Tibial nerve (tissue), 4 donors: ENCODE data around the gene PROK2.

Experiments used
- CTCF ChIP-seq, 5 experiments: fragments of 200-600 bp in 3 of 5; fragments of 450-650 bp in 2 of 5; sonication (generic) in 3 of 5; IDR thresholded peaks; one replicate each; pipeline ENCODE4 v1.5.1; 2016 to 2019; ENCODE audit warnings: antibody characterized with exemption in 5 of 5, mild to moderate bottlenecking in 3 of 5, moderate library complexity in 2 of 5
- EP300 ChIP-seq, 2 donors: sonication (generic); formaldehyde crosslinking; IDR thresholded peaks; one replicate each; pipeline ENCODE4 v1.6.1; 2017; ENCODE audit warnings: antibody characterized with exemption in 2 of 2, mild to moderate bottlenecking in 1 of 2
- POLR2A ChIP-seq, 2 donors: fragments of 450-650 bp; IDR thresholded peaks; one replicate each; pipeline ENCODE4 v1.6.1; 2017; ENCODE audit warnings: antibody characterized with exemption in 2 of 2, mild to moderate bottlenecking in 2 of 2, moderate library complexity in 2 of 2

DNA sequence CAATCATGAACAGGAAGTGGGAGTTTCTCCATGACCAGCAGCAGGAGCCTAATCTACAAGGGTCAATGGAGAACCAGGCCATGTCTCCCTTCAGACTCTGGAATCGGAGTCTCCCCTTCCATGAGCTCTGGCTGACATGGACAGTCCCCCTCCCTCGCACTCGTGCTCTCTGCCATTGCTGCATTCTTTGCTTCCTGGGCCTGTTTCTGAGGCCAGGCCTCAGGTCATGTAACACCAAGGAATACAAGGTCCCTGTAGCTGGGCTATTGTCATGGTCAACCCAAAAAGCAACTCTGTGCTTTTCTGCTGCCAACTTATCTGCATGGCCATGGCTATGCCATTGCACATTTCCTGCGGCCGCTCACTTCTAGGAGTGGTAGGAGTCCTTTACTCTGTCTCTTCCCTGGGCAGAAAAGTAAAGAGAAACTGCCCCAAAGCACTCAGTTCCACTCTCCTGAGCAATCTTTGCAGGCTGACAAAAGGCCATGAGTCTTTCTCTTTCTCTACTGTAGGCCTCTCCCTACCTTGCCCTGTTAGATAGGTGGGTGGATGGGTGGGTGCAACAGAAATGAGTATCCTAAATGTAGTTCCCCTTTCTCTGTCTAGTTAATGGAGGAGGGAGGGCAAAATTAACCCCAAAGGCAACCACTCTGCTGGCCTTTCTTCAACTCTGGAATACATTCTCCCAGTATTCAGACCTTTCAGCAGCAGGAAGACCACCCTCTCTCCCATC, 40.8 kb upstream of the PROK2 start:
- no peak for TF ChIP-seq CTCF (IDR thresholded peaks at IDR 0.05)
- no peak for TF ChIP-seq POLR2A (IDR thresholded peaks at IDR 0.05)
- no peak for TF ChIP-seq EP300 (IDR thresholded peaks at IDR 0.05)
